GDM1 (cell line): ENCODE measurements around the gene CDH15.
A peak's percentile ranks its signal among the peaks of the same experiment; 100 is the strongest.

ENCODE experiments used
- DNase-seq: peaks from one replicate; lab custom pipeline; 2025; lab: John Stamatoyannopoulos, UW

Gene CDH15

DNA sequence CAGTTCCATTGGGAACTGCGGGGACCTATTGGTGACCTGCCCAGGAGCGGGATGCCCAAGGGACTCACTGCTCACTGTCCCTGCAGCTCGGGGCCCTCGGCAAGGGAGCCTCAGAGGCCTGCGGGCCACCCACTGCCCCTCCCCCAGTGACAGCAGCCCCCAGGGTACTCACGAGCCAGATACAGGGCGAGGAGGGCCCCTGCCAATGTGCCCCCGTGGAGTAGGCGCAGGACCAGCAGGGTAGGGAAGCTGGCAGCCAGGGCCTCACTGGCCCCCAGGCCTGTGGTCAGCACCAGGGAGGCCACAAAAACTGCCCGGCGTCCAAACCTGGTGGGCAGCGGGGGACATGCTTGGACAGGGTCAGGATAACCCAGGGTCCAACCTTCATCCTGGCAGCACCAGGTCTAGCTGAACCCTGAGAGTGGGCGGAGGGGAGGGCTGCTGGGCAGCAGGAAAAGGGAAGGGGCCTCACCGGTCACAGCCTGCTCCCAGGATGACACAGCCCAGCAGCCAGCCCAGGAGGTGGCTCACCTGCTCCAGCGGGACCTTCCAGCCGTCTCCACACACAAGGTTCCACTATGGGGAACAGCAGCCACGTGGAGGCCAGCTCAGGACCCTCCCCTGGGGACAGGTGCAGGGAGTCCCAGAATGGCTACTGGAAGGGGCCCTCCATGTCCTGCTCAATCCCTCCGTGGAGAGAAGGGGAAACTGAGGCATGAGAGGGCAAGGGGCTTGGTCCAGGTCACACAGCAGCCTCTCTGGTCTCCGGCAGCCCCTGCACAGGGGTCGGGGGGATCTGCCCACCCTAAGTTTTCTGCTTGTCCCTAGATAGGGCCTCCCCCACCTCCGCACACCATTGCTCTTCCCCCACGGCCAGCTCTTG is 27.9 kb downstream of the CDH15 start:
- DNase-seq, result no peak

DNA sequence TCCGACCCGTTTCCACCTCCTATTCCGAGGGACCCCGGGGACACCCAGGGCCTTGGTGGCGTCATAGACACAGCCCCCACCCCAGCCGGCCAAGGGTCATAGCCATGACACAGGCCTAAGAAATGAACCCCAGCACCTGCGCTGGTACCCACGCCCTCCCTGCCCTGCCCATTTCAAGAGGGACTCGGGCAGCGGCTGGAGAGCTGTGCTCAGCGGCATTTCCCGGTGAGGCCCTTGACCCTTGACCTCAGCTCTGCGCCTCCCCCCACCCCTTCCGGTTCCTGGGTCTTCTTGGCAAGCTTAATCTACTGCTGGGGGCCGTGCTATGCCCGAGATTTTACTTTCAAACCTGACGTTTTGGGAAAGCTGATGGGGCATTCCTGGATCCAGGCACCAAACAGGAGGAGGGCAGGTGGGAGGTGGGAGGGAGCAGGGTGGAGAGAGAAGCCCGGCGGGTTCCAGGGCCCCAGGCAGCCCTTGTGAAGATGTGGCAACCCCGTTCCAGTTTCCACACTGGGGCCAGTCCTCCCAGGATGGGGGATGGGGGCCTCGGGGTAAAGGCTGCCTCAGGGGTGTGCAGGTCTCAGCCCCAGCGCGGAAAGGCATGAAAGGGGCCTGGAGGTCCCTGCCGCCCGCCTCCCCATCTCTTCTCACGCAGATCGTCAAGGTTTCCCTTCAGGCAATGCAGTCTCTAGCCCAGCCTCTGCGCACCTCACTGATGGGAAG is 28.7 kb downstream of the CDH15 start, which contains the start of gene SLC22A31:
Gene SLC22A31, minus strand, starts transcription at position 414 of the 726 bp plus-strand sequence. Its CDS starts 36 bp downstream, at position 378.
- DNase-seq, result no peak

DNA sequence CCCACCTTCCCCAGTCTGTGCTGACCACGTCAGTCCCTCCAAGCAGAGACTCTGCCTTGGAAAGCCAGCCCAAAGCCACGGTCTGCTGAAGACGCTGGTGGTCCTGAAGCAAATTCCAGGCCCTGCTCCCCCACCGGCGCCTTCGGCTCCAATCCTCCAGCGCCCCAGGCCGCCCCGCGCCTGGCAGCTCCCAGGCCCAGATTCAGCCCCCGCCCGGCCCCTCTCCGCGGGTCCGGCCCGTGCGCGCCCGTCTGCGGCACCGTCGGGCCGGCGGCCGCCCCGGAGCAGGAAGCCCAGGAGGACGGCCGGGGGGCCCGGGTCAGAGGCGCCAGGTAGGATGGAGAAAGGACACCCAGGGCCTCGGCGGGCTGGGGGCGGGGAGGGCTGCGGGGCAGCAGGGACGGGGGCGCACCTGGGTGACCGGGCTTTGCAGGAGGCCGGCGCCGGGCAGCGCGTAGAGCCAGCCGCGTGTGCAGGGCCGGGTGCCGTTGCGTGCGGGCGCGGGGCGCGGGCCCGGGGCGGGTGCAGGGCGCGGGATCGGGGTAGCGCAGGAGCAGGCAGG is 29.4 kb downstream of the CDH15 start:
- no peak for DNase-seq

DNA sequence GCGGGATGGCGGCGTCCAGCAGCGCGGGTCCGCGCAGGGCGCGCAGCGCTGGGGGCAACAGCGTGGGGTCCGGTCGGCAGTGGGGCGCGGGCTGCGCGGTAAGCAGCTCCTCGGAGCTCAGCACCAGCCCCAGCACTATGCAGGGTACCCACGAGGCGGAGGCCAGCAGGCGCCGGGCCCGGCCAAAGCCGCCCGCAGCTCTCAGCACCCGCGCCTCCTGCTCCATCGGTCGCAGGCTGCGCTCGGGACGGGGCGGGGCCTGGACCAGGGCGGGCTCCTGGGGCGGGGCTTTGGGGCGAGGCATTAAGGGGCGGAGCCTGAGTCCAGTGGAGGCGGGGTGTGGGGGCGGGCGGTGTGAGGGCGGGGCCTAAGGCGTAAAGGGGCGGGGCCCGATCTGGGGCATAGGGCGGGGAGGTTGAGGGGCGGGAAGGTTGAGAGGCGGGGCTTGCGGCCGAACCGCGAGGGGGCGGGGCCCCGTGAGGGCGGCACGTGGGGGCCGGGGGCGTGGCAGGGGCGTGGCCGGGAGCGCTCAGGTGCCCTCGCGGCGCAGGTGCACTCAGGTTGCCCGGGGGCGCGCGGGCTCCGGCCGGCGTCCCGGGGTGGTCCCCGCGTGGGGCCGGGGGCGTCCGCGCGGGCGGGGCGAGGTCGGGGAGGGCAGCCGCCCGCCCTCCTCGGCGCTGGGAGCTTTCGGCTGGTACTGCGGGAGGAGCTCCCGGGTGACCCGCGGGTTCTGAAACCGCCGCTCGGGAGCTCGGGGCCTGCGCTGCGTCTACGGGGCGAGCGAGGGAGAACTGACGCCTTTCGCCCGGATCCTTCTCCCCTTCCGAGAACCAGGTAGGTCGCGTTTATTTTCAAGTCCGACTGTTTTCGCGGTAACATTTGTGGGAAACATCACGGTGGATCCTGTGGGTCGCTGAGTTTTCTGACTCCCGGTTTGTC is 30.2 kb downstream of the CDH15 start:
- peak; percentile 60 for DNase-seq

DNA sequence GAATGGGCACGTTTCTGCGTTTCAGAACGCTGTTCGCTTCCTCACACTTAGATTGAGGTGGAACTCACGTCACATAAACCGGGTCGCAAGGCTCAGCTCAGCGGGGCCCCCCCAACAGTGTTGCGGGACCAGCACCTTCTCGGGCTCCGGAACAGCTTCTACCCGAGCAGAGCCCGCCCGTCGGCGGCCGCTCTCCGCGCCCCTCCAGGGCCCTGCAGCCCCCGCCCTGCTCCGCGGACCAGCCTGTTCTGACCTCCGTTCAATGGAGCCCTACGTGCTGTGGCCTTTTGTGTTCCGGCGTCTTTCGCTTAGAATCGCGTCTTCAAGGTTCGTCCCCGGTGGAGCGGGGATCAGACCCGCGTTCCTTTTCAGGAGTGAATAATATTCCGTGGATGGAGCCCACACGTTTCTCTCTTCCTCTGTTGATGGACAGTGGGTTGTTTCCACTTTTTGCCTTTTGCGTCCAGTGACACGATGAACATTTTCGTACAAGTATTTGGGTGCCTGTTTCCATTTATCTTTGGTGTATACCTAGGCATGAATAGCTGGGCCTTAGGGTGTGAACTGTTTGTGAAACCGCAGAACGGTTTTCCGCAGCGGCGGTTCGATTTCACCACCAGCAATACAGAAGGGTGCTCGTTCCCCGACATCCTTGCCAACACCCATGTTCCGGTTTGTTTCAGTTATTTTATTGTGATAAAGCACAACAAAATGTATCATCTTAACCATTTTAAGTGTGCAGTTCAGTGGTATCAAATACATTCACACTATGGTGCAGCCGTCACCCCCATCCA is 31.1 kb downstream of the CDH15 start:
- DNase-seq, result no peak

DNA sequence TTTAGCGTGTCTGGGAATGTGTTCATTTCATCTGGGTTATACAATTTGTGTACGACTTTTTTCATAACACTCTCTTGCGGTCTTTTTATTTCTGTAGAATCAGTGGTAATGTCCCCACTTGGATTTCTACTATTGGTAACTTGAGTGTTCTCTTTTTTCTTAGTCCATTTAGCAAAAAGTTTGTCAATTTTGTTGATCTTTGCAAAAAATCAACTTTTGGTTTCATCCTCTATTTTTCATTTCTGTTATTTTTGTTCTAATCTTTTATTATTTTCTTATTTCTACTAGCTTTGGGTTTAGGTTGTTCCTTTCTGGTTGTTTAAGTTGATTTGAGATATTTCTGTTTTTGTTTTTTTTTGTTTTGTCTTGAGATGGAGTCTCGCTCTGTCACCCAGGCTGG is 36.4 kb downstream of the CDH15 start:
- no peak for DNase-seq

DNA sequence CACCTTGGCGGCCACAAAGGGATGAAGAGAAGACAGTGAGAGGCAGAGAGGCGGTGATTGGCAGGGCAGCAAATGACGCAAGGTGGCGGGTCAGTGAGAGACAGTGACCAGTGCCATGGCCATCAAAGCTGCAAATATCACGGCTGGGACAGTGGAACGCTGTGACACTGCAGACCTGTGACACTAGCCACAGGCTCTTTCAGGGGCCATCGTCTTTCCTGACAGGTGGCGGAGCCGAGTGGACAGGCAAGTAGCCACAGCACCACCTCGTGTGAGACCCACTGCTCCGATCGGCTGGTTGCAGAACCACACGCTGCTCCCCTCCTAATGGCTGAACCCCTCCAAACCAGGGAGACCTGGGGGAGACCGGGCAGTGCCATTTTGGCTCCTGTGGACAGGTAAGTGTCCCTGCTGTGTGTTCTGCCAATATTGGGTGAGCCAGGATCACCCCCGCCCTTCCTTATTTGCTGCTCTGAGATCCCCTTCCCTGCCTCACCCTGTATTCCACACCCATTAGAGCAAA is 38.0 kb downstream of the CDH15 start:
- DNase-seq, result no peak

DNA sequence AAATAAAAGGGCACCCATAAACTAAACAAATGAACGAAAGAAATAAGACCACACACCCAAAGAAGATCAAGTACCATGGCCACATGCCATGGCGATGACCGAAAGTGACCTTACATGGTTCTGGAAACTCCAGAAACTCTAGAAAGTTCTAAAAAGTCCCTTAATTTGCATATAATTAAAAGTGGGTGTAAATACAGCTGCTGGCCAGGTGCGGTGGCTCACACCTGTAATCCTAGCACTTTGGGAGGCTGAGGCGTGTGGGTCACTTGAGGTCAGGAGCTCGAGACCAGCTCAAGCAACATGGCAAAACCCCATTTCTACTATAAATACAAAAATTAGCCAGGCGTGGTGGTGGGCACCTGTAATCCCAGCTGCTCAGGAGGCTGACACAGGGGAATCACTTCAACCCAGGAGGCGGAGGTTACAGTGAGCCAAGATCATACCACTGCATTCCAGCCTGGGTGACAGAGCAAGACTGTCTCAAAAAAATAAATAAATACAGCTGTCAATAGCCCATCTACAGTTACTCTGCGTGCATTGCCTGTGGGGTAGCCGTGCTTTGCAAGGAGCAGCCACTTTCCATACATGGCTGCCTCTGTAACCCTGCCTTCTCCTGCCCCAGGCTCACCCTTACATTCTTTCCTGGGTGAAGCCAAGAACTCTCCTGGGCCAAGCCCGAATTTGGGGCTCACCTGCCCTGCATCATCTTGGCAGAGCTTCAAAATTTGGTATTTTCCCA is 38.8 kb downstream of the CDH15 start:
- no peak for DNase-seq

DNA sequence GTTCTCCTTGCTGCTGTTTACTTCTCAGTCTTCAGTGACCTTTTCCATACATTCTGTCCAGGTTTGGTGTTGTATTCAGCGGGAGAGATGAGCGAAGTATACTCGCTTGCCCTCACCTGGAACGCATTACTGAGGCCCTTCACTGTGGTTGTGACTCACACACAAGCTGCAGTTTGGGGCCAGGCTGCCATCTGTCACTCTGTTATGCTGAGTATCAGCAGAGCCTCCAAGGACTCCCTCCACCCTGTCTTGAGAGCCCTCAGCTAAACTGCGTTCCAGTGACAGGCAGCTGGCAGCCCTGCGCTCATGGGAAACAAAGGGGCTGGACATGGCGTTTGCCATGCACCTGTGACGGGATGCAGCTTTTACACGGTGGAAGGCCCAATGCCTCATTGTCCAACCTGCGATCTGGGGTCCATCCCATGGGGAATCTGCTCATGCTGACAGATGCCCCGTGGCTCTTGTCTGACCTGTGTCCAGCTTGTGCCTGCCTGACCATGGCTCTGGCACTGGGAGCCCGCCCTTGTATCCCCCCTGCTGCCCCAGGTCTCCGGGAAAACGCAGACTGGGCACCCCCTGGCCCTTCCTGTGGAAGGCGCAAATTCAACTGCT is 39.5 kb downstream of the CDH15 start:
- no peak for DNase-seq

DNA sequence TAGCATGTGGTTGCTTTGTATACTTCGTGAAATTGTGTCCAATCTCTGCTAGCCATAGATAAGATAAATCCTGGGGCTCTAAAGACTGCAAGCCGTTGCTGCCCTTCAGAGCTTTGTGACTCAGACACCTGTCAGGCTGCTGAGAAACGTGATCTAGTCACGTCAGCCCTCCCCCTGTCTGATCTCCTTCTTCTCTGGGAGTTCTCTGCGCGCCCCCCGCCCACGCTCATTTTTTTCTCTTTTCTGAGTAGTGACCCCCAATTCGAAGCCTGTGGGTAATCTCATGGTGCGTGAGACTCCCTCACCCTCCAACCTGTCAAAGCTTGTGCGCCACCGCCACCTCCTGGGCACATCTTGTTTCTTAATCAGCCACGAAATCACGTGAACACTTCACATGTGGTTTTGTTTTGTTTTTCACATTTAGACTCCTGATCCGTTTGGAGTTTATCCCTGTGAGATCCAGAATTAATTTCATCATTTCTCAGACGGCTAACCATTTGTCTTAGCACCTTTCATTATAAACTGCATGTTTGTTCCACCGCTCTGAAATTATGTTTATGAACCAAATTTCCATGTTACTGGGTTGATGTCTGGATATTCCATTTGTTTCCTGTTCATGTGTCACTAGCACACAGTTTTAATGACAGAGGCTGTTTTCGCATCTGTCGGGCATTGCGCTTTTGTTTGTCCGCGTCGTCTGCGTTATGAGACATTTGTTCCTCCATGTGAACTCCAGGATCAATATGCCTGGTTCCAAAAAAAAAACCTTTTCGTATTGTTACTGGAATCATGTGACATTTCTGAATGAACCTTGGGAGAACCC is 45.0 kb downstream of the CDH15 start:
- DNase-seq, result peak; percentile 38

DNA sequence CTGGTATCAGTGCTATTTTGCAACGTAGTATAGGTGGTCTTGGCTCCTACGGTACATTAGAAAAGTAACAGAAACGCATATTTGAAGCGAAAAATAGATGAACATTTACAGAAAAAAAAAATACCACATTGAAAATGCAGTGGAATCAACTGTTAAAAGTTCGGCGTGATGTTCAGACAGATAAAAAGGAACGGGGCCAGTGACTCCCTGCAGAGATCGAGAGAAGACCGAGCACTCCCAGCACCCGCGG is 45.5 kb downstream of the CDH15 start:
- no peak for DNase-seq

DNA sequence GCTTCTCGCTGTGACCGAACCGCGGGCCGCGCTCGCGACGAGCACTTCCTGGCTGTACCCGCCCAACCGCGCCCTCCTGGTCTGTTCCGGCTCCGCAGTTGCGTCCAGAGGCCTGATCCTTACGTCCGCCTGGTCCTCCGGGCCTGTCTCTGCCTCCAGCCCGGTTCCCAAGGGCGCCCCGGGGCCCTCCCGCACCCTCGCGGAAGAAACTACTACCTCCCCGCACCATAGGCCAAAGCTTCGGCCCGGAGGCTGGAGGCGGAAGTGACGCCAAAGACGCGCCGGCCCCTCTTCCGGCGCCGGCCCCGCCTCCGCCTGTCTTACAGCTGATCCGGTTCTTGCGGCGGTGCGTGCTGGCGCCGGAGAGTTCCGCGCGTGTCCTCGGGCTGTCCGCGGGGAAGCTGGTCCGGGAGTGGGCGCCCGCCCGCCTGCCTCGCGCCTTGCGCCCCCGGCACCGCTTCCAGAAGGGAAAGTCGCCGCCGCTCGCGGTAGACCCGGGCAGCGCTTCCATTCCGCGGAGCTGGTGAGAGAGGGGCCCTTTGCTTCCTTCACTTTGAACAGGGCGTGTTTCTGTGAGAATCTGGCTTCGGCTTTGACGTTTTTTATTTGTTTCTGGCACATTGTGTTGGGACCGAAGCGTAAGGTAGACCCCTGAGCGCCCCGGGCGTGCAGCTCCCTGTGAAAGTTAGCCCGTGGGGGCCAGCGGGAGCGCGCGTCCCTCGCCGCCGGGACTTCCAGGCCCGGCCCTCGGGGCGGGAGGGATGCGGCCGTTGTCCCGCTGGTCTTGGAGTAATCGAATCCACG is 46.0 kb downstream of the CDH15 start, which contains the start of gene ZNF778:
Gene ZNF778, plus strand, starts transcription at position 316 of the 804 bp plus-strand sequence. CDS start 3,425 bp downstream, outside the sequence.
- peak; percentile 74 for DNase-seq

DNA sequence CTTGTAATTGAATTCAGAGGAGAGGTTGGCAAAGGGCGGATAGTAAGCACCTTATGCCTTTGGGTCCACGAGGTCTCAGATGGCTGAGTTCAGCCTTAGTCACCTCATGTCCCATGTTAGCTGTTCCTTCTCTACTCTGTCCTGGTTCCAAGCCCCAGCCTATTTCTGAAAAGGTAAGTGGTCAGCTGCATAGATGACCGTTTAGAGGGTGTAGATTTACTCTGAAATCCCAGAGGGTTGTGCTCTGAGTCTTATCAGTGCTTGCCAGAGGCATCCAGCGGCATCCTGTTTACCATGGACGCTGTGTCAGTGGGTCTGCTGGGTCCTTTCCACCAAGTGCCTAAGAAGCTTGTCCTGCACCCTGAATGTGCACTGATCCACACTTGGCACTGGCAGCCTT is 47.8 kb downstream of the CDH15 start:
- DNase-seq, result no peak

DNA sequence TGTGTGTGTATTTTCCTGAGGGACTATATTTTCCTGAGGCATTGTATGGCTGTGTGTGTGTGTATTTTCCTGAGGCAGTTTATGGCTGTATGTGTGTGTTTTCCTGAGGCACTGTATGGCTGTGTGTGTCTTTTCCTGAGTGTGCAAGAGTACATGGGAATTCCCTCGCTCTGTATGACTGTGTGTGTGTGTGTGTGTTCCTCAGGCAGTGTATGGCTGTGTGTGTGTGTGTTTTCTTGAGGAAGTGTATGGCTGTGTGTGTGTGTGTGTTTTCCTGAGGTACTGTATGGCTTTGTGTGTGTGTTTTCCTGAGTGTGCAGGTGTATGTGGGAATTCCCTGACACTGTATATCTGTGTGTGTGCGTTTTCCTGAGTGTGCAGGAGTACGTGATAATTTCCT is 50.1 kb downstream of the CDH15 start:
- no peak for DNase-seq

DNA sequence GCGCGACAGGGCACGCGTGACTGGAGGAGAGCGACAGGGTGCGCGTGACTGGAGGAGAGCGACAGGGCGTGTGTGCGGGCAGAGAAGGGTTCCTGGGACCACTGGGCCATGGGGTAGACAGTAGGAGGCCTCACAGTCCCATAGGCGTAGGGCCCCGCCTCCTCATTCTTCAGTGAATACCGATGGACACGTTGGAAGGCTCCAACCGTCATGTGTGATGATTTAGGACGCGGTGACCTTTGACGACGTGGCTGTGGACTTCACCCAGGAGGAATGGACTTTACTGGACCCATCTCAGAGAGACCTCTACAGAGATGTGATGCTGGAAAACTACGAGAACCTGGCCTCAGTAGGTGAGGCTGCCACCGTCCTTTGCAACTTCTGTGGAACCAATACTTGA is 51.4 kb downstream of the CDH15 start:
- no peak for DNase-seq

DNA sequence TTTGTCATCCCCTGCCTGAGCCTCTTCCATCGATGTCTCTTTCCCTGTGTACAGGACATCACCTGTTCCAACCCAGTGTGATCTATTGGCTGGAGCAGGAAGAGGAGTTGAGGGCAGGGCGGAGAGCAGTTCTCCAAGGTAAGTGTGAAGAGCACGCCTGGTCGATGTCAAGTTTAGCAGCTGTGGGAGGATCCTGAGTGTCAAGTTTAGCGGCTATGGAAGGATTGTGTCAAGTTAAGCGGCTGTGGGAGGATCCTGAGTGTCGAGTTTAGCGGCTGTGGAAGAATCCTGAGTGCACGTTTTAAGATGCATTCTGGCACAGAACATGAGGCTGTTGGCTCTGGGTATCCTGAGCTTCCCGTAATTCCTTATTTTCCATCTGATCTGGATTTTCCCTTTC is 53.1 kb downstream of the CDH15 start:
- DNase-seq, result no peak

DNA sequence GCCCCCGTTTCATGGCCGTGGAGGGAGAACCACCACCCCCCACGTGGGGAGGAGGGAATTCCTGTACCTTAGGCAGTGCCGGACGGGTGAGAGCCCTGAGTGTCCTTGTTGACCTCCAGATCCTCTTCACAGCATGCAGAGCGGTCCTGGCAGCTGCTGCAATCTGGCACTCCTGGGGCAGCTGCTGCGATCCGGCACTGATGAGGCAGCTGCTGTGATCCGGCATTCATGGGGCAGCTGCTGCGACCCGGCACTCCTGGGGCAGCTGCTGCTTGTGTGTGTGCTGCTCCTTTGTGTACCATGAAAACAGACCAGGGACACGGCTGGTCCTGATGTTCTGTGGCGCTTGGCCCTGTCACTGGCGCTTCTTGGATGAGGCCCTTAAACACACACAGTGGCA is 58.7 kb downstream of the CDH15 start:
- no peak for DNase-seq

DNA sequence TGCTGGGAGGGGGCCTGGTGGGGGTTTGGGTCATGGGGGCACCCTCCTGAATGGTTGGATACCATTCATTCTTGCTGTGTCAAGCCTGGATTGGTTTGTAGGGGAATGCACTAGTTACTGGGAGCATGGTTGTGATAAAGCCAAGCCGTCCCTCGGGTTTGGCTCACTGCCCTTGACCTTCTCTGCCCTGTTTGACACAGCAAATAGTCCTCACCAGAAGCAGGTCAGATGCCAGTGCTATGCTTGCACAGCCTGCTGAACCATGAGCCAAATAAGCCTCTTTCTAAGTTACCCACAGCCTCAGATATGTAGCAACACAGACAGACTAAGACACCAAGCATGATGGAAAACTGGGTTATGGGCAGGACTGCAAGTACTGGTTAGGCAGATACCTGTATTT is 60.6 kb downstream of the CDH15 start:
- no peak for DNase-seq
